ENCODE results near the gene BMP7.

Gene BMP7

DNA sequence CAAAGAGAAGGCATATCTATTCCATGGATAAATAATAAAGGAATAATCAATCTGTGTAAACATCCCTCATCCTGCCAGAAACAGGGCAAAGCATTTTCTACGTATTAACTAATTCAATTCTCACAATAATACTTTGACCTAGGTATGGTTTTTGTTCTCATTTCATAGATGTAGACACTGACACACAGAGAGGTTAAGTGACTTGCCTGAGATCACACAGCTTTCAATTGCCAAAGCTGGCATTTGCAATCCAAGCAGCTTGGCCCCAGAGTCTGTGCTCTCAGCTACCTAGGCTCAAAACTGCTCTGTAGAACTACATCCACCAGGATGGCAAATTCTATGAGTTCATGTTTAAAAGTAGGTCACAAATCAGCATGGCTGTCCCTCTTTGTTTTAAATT, 124.9 kb downstream of the BMP7 start:
- DNase-seq: no peak

DNA sequence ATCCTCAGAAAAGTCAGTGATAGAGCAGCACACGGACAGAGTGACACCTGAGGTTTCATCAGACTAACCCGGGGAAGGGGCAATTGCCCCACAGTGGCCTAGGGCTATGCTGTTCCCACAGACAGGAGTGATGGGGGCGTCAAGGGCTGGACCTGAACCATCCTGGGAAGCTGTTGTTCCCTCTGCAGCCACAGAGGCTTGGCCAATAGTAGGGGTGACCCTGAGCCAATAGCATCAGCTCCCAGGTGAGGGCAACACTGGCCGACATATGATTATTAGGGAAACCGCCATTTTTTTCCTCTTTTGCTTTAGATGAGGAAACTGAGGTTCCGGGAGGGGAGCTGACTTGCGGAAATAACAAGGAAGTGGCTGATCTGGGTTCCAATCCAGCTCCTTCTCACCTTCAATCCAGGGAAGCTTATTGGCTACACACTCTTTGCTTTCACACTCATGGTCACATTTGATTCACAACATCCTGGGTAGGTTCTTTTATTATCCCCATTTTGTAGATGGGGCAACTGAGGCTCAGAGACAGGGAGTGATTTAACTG, 126.0 kb downstream of the BMP7 start:
- DNase-seq: no peak

GRCh38 chr20:57139342-57140093, 126.9 kb downstream of the BMP7 start:
- DNase-seq: no peak

DNA sequence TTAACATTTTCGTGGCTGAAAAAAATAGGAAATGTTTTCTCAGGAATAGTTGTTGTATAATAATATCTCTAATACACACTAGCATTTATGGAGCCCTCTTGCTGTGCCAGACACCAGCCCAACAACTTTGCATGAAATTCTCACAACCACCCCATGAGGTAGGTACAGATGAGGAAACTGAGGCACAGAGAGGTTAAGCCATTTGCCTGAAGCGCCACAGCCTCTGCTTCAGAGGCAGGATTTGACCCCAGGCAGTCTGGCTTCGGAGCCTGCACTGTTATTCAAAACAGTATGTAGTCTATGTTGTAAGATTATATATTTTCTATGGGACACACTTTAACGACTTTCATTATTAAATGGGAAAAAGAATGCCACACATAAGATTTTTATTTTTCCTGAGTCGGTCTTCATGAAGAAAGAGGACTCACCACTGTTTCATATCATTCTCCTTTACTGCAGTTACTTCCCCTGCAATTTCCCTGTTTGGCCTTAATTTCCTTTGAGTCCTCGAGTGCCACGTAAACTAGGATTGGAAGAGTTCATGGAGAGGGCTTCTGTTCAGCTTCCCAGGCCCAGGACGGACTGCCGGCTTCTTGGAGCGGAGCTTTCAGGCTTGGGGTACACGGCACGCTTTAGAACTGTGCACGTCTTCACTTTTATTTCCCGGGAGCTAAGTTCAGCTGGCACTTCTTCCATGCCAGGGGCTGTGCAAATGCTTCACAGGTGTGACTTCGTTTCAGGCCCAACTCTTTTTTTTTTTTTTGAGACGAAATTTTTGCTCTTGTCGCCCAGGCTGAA, 128.0 kb downstream of the BMP7 start:
- DNase-seq: no peak

DNA sequence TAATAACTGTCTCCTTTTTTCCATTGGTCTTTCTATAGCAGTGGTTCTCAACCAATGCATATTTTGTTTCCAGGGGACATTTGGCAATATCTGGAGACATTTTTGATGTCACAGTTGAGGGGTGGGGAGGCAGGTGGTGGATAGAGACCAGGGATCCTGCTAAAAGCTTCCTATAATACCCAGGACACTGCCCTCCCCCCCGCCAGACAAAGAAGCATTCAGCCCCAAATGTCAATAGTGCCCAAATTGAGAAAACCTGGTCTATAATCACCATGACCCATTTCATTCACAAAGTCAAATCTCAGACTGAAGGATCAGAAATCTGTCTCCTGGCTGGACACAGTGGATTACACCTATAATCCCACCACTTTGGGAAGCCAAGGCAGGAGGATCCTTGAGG, 128.8 kb downstream of the BMP7 start:
- DNase-seq: no peak

DNA sequence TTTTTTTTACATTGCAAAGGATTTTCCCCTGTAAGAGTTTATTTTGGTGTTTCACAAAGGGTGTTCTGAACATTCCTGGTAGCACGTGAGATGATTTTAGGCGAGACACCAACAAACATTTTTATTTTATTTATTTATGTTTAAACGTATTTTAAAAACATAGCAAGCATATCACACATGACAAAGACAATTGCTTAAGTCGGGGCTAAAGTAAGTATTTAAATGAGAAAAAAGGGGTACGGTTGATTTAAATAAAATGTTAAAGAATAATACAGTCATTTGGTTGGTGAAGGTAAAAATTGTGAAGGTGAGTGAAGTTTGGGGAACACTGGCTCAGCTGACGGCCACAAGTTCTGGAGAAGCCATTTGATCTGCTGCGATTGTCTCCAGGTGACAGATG, 129.7 kb downstream of the BMP7 start:
- no peak for DNase-seq

- DNase-seq: peak in 1 of 3 donors; percentile 3
Observed at GRCh38 chr20:57135875-57136274, 130.6 kb downstream of the BMP7 start.

DNA sequence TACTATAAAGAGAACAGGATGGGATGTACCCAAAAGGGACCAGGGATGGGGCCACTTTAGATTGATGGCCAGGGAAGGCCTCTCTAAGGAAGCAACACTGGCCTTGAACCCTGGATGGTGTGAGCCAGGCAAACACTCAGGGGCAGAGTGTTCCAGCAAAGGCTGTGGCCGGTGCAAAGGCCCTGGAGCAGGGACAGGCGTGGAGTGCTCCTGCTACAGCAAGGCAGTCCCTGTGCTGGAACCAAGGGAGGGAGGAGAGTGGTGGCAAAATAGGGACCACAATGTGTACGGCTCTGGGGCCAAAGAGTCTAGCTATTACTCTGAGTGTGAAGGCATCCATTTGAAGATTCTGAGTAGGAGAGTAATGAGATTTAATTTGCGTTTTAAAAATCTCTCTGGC, 131.6 kb downstream of the BMP7 start:
- DNase-seq: no peak

GRCh38 chr20:57133926-57134650, 132.4 kb downstream of the BMP7 start:
- DNase-seq: no peak

GRCh38 chr20:57131601-57132391, 134.6 kb downstream of the BMP7 start:
- DNase-seq: no peak

DNA sequence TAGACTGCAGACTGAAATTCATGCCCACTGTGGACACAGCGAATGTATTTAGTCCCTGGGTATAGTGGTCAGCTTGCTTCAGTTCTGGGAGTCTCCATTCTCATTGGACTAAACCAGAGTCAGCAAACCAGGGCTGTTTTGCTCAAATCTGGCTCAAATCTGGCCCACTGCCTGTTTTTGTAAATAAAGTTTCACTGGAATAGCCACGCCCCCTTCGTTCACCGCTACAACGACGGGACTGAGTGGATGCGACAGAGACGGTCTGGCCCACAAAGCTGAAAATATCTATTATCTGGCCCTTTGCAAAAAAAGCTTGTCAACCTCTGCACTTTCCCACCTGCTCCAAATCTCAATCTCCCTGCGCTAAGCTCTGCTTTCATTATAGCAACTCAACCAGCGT, 135.4 kb downstream of the BMP7 start:
- DNase-seq: no peak

GRCh38 chr20:57130160-57130772, 136.2 kb downstream of the BMP7 start:
- DNase-seq: no peak

GRCh38 chr20:57129303-57129702, 137.1 kb downstream of the BMP7 start:
- DNase-seq: no peak

DNA sequence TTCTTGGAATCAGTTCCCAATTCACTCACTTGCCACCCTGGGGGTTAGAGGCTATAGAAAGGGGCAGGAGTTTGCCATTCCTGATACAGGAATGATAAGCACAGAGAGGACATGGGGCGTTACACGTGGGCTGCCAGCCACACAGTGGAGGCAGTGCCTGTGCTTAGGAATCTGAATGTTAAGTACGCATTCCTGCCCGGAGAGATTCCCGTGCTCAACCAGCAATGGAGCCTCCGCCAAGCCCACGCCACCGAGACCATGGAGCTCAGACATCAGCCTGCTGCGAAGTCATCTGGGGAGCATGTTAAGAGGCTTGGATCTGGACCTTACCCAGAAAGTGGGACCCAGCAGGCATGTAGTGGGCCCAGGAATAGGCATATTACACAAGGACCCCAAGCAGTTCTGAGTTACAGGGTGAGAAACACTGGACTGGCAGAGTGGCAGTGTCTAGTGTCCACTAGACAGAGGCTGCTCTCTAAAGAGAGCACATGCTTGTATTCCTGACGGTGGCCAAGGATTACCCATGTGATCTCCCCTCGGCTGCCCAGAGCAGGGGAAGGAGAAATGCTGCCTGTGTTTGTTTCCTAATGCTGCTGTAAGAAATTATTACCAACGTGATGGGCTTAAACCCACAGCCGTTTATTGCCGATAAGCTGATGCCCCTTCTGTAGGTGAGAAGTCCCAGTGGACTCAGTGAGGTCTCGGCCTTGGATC, 138.2 kb downstream of the BMP7 start:
- no peak for DNase-seq

DNA sequence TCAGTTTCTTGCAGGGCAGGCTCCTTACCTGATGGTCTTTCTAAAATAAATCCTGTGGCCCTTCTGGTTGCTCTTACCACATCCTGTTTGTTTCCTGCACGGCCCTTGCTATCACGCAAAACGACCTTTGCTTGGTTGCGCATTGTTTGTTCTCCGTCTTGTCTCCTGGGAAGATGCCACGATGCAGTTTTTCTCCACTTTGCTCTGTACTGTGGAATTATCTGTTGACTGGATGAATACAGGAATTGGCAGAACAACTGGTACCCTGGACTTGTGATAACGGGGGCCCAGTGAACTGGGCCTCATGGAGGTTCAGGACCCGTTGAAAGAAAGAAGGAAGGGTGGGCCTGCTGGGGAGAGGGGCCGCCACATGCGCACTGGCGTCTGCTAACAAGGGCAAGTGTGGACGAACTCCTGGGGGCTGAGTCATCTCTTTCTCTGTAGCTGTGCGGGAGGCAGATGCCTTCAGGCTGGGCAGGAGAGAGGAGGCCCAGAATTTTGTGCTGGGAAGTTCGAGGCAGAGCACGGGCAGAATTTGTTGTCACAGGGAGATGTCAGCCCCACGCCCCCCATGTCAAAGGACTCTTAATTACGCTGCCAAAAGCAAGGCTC, 139.9 kb downstream of the BMP7 start:
- DNase-seq: no peak

GRCh38 chr20:57124800-57125517, 141.5 kb downstream of the BMP7 start:
- no peak for DNase-seq

GRCh38 chr20:57124366-57124765, 142.1 kb downstream of the BMP7 start:
- no peak for DNase-seq

DNA sequence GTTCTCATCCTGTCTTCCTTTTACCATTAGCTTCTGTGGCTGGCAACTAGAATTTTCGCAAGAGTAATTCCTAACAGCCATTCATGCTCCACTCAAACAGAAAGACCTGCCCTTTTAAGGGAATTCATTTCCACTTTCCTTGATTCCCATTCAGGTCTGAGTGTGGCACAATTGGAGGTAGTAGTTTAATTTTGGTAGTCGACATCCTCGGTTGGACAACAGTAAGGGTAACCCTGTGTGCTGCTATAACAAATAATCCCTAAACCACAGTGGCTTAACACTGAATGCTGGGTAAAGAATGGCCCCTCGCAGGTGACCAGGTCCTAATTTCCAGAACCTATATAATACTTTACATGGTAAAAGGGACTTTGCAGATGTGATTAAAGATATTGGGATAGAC, 142.9 kb downstream of the BMP7 start:
- no peak for DNase-seq

DNA sequence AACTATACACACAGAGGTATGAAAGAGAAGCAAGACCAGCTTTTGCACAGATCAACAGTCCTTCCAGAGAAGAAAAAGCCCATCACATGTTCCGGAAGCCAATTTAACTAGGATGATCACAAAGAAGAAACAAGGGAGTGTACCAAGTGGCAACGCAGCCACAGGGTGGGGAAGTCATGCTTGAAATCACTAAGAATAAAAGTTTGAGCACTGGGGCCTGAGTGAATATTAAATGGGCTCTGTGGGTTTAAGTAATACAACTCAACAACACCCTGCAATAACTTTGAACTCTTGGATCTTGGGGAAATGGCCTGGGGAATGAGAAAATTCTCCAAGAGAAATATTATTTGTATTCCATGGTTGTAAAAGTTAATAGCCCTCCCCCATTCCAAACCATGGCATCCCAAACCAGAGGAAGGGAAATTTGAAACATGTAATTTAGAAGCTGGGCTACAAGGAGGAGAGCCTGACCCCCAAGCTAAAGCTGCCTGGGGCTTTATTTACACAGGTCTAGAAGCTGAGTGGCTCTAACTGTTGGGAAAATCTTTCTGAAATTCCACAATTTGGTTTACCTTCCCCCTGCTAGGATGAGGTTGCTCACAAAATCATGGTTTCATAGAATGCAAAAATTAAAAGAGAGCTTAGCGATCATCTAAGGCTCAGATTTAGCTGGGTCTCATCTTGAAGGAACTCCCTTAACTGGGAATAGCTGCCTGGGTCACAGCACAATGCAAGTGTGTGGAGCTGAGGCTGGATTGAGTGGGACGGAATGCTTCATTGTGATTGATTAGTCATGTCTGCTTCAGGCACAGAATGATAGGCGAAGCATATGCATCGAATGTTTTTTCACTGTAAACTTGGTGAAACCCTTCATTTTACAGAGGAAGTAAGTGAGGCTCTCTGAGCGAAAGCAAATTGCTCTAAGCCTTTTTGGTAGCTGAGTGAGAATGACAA, 143.6 kb downstream of the BMP7 start:
- DNase-seq: no peak
